Breast epithelium (tissue), 4 donors: Measurements from ENCODE around the gene TRPT1. TPM values are rescaled to one million over a fixed set of nuclear protein-coding genes. Genes with fewer than 3 reads are reported as not detected.

Experiments used
- DNase-seq, 2 donors: peaks; one replicate each; pipeline ENCODE4 v3.0.0-alpha.2; 2019; ENCODE audit warnings: low spot score in 2 of 2
- H3K27ac ChIP-seq, 2 donors: fragments of 200-600 bp; sonication (generic) in 1 of 2; one replicate each; pipeline ENCODE4 v1.5.1; 2016 to 2019; ENCODE audit warnings: mild to moderate bottlenecking in 1 of 2
- H3K27me3 ChIP-seq, 2 donors: fragments of 200-600 bp; sonication (generic) in 1 of 2; one replicate each; pipeline versions ENCODE4 v1.5.1 to v1.6.0; 2017 to 2019; ENCODE audit warnings: control low read depth in 1 of 2, mild to moderate bottlenecking in 1 of 2
- H3K36me3 ChIP-seq: fragments of 200-600 bp; one replicate; pipeline ENCODE4 v1.5.1; 2019
- H3K4me1 ChIP-seq, 2 donors: fragments of 200-600 bp; sonication (generic); one replicate each; pipeline ENCODE4 v1.5.1; 2016 to 2019; ENCODE audit warnings: control low read depth in 1 of 2
- H3K4me3 ChIP-seq, 3 donors: fragments of 200-600 bp; sonication (generic); 1 replicate in 2 of 3; 2 replicates in 1 of 3; pipeline ENCODE4 v1.5.1; 2016 to 2019; ENCODE audit warnings: mild to moderate bottlenecking in 3 of 3, moderate library complexity in 2 of 3
- H3K9me3 ChIP-seq, 2 donors: fragments of 200-600 bp; sonication (generic) in 1 of 2; one replicate each; pipeline ENCODE4 v1.5.1; 2016 to 2019; ENCODE audit warnings: control low read depth in 1 of 2
- POLR2A ChIP-seq: fragments of 450-650 bp; IDR thresholded peaks from one replicate; pipeline ENCODE4 v1.6.1; 2016; ENCODE audit warnings: antibody characterized with exemption, mild to moderate bottlenecking, moderate library complexity
- POLR2AphosphoS5 ChIP-seq, 3 donors: sonication (generic); formaldehyde crosslinking; IDR thresholded peaks; one replicate each; pipeline ENCODE4 v1.6.1; 2017; ENCODE audit warnings: antibody characterized with exemption in 3 of 3
- intact Hi-C: fragments of 100-400 bp; cut with DNase I; formaldehyde crosslinking; loops from one replicate; pipeline ENCODE4 v1.15.1; 2023; ENCODE audit warnings: low total_unique reads
- total RNA-seq, 3 donors: library from RNA; depleted of rRNA; stranded (reverse); fragments of >200 nt; gene quantifications; one replicate each; pipeline ENCODE4 v1.1.0, GENCODE V29; 2016
- TF ChIP-seq, protein P1 (sequence below), 3 donors: fragments of 450-650 bp; IDR thresholded peaks; one replicate each; pipeline ENCODE4 v1.5.1; 2016 to 2017; ENCODE audit warnings: antibody characterized with exemption in 3 of 3, mild to moderate bottlenecking in 3 of 3, moderate library complexity in 3 of 3

Gene TRPT1
- total RNA-seq, 3 donors from 2014 or later: 42.9 to 54.1 (median 51.1) TPM

DNA sequence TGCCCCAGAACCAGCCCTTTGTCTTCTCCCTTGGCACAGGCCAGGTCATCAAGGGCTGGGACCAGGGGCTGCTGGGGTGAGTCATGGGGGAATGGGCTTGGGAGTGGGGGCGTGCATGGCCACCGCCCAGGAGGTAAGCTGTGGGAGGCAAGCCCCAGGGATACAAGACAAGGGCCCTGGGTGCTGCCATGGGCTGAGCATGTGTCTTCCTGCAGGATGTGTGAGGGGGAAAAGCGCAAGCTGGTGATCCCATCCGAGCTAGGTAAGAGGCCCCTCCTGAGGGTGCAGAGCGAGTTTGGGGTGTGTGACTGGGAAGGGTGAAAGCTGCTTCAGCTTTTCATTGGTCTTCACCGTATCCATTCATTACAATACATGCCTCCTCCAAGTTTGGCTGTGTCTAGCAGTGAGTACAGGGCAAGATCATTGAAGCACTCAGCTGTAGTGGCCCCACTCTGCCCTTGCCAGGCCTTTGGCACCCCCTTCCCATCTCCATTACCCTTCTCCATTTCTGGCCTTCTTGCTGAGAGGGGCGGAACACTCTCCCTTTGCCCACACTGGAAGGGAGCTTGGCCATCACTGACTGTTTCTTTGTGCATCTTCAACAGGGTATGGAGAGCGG lies 17.4 kb upstream of the TRPT1 start:
- no peak for DNase-seq
- H3K27me3 ChIP-seq: no peaks in the 10 kb centered on the region
- no peaks in the 10 kb centered on the region for H3K36me3 ChIP-seq
- no peaks in the 10 kb centered on the region for H3K9me3 ChIP-seq
- no peak for TF ChIP-seq POLR2AphosphoS5 (IDR thresholded peaks at IDR 0.05)
- TF ChIP-seq, protein P1, sequence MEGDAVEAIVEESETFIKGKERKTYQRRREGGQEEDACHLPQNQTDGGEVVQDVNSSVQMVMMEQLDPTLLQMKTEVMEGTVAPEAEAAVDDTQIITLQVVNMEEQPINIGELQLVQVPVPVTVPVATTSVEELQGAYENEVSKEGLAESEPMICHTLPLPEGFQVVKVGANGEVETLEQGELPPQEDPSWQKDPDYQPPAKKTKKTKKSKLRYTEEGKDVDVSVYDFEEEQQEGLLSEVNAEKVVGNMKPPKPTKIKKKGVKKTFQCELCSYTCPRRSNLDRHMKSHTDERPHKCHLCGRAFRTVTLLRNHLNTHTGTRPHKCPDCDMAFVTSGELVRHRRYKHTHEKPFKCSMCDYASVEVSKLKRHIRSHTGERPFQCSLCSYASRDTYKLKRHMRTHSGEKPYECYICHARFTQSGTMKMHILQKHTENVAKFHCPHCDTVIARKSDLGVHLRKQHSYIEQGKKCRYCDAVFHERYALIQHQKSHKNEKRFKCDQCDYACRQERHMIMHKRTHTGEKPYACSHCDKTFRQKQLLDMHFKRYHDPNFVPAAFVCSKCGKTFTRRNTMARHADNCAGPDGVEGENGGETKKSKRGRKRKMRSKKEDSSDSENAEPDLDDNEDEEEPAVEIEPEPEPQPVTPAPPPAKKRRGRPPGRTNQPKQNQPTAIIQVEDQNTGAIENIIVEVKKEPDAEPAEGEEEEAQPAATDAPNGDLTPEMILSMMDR (IDR thresholded peaks at IDR 0.05): no peak
- TF ChIP-seq POLR2A: no peak
- H3K4me1 ChIP-seq: peaks cover 10 to 12% of the 10 kb centered on the region in 2 donors
- intact Hi-C loops: no loop called here
- H3K27ac ChIP-seq: peak overlapping the region in 1 of 2 donors; percentile 17
- no peak overlapping the region for H3K4me3 ChIP-seq

DNA sequence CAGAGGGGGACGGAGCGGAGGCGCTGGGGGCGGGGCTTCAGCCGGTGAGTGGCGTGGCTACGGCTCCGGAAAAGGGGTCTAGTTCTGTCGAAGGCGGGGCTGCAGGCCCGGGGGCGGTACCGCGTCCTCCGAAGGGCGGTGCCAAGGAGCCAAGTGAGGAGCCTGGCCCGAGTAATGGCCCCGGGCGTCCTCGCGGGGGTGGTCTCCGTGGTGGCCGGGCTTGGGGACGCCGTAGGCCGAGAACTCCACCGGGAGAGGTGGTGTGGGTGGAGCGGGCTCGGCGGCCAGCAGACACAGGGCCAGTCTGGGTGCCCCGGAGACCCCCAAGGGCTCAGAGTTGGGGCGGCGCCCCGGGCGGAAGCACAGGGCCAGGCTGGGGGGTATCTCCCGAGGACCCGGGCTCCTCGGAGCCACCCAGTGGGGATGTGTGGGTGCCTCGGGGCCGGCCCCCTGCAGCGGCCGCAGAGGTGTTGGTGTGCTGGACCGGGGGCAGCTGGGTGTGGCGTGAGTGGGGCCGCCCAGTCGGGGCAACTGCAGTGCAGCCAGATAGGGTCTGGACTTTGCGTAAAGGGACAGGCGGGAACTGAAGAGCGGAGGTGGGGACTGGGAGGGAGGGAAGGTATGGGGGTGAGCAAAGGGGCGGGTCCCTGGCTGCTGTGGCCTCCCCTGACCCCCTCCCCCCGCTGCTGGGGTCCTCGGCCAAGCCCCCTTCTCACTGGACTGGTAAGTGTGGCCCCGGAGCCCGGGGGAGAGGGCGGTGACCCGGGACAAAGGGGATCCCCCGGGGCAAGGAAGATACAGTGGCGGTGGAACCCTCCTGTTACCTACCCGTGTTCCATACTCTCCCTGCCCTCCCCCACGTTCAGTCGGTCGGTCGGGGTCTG lies 15.7 kb upstream of the TRPT1 start:
- no peaks in the 10 kb centered on the region for H3K27me3 ChIP-seq
- peak overlapping the region; percentile 100 for H3K27ac ChIP-seq
- peak; percentile 61 to 100 for DNase-seq
- TF ChIP-seq POLR2AphosphoS5 (IDR thresholded peaks at IDR 0.05): peak in 2 of 3 donors; percentile 28 to 52
- TF ChIP-seq, protein P1 (IDR thresholded peaks at IDR 0.05): peak in 1 of 3 donors; percentile 8
- TF ChIP-seq POLR2A: no peak
- peak overlapping the region; percentile 83 to 92 (median 87) for H3K4me3 ChIP-seq
- H3K4me1 ChIP-seq: peaks cover 4 to 12% of the 10 kb centered on the region in 2 donors
- no peaks in the 10 kb centered on the region for H3K9me3 ChIP-seq
- intact Hi-C loops: no loop called here
- H3K36me3 ChIP-seq: no peaks in the 10 kb centered on the region

DNA sequence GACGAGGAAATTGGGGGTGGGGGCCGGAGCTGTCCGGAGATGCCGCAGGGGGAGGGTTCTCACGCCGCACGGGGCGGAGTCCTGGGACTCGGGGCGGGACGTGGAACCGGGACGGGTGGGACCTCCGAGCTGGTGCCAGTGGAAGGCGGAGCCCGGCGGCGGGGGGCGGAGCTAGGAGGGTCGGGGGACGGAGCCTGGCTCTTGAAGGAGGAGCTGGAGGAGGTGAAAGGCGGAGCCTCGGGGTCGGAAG lies 15.2 kb upstream of the TRPT1 start:
- peak in 1 of 2 donors; percentile 99 for DNase-seq
- H3K27ac ChIP-seq: peak overlapping the region; percentile 100
- H3K27me3 ChIP-seq: no peaks in the 10 kb centered on the region
- H3K36me3 ChIP-seq: no peaks in the 10 kb centered on the region
- H3K4me3 ChIP-seq: peak overlapping the region; percentile 83 to 92 (median 87)
- TF ChIP-seq POLR2AphosphoS5 (IDR thresholded peaks at IDR 0.05) (no peak), POLR2A (no peak)
- TF ChIP-seq, protein P1 (IDR thresholded peaks at IDR 0.05): no peak
- intact Hi-C loops: no loop called here
- H3K9me3 ChIP-seq: no peaks in the 10 kb centered on the region
- peaks cover 4 to 12% of the 10 kb centered on the region in 2 donors for H3K4me1 ChIP-seq

DNA sequence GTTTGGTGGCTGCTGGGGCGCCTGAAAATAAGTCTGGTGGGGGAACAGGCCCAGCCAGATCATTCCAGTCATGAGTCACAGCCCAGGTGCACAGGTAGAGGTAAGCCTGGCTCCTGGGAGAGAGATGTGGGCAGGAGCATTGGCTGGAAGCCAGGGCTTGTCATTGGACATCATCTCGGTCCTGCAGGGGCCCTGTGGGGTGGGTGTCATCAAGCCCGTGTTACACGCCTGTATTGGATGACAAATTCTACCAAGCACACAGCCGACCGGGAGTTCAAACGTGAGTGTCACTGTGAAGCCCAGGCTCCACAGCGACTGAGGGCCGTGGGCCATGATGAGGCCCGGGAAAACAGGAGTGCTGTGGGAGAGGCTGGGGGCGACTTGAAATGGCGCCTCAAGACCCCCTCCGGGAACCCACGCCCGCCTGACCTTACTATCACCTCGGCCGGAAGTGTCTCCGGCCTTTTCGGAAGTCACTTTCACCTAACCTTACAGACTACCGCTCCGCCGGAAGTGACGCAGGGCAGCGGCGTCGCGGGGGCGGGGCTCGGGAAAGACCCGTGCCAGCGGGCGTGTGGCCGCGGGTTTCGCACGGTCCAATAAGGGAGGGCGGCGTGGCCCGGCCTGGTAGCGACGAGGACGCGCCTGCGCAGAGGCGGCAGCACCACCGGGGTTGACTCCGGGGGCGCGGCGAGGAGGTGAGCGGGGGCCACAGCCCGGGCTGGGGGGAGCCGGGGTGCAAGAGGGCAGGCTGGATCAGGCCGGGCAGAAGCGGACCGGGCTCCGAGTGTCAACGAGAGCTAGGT lies 14.7 kb upstream of the TRPT1 start, which contains the start of gene FKBP2:
FKBP2 (plus strand) TSS at position 661 of the 806 bp plus-strand sequence. CDS start 1,293 bp downstream, outside the sequence.
- no peaks in the 10 kb centered on the region for H3K27me3 ChIP-seq
- peaks cover 4 to 13% of the 10 kb centered on the region in 2 donors for H3K4me1 ChIP-seq
- TF ChIP-seq, protein P1 (IDR thresholded peaks at IDR 0.05): no peak
- TF ChIP-seq POLR2AphosphoS5 (IDR thresholded peaks at IDR 0.05) (peak; percentile 85 to 98 (median 95)), POLR2A (peak; percentile 81)
- H3K27ac ChIP-seq: peak within 1 kb of the TSS; percentile 100
- H3K4me3 ChIP-seq: peak within 1 kb of the TSS; percentile 83 to 92 (median 87)
- intact Hi-C loops: no loop called here
- peak; percentile 96 to 98 for DNase-seq
- H3K36me3 ChIP-seq: no peaks in the 10 kb centered on the region
- no peaks in the 10 kb centered on the region for H3K9me3 ChIP-seq
